ENCODE data around the gene MCC.

The MCC gene

GRCh38 chr5:113195771-113196170, 292.5 kb downstream of the MCC start:
- H3K27ac ChIP-seq (ENCODE audit: extremely low read depth, low read depth, low read length): no peak overlapping the region
- POLR2A ChIA-PET: no interaction called here

GRCh38 chr5:113195251-113195650, 293.0 kb downstream of the MCC start:
- Histone ChIP-seq H3K27ac (ENCODE audit: extremely low read depth, low read depth, low read length) (no peak overlapping the region), H3K4me3 (ENCODE audit: low read depth, low read length) (no peak overlapping the region), H3K9me3 (ENCODE audit: control insufficient read depth, insufficient read depth, low read depth, low read length) (no peaks in the 10 kb centered on the region), H3K36me3 (ENCODE audit: control insufficient read depth in 2 of 2, insufficient read depth in 1 of 2, low read length in 2 of 2) (peaks cover 0 to 10% of the 10 kb centered on the region in 2 experiments; a peak in 1 of 3 replicates), H3K4me1 (ENCODE audit: control insufficient read depth, insufficient read depth, low read length) (peaks cover 19% of the 10 kb centered on the region)
- ChIA-PET CTCF (no interaction called here), POLR2A (no interaction called here)
- TF ChIP-seq ZNF530 (tag by site-specific recombination; IDR thresholded peaks at IDR 0.05; ENCODE audit: low read depth) (no peak), ZNF366 (tag by site-specific recombination; conservative IDR thresholded peaks at IDR 0.05) (no peak), ZNF398 (tag by site-specific recombination; IDR thresholded peaks at IDR 0.05) (no peak), GLIS1 (tag by site-specific recombination; IDR thresholded peaks at IDR 0.05) (no peak), ZNF560 (tag by site-specific recombination; IDR thresholded peaks at IDR 0.05; ENCODE audit: borderline replicate concordance) (no peak), ZNF335 (tag by site-specific recombination; conservative IDR thresholded peaks at IDR 0.05) (no peak), ZNF660 (tag by site-specific recombination; IDR thresholded peaks at IDR 0.05) (no peak), SP7 (tag by site-specific recombination; IDR thresholded peaks at IDR 0.05) (no peak), ZNF555 (tag by site-specific recombination; conservative IDR thresholded peaks at IDR 0.05) (no peak), GFI1B (tag by site-specific recombination; IDR thresholded peaks at IDR 0.05) (no peak), ZNF449 (tag by site-specific recombination; IDR thresholded peaks at IDR 0.05) (no peak), ZNF221 (tag by site-specific recombination; IDR thresholded peaks at IDR 0.05; ENCODE audit: borderline replicate concordance) (no peak), ZSCAN4 (tag by site-specific recombination; IDR thresholded peaks at IDR 0.05) (no peak), ZNF311 (tag by site-specific recombination; IDR thresholded peaks at IDR 0.05; ENCODE audit: borderline replicate concordance) (no peak), ZNF623 (tag by site-specific recombination; IDR thresholded peaks at IDR 0.05) (no peak), ZNF433 (tag by site-specific recombination; IDR thresholded peaks at IDR 0.05; ENCODE audit: low read depth) (no peak), ZIC2 (tag by site-specific recombination; IDR thresholded peaks at IDR 0.05) (no peak), ZNF792 (tag by site-specific recombination; IDR thresholded peaks at IDR 0.05) (no peak)

More at GRCh38 chr5:113195771-113196170, 292.5 kb downstream of the MCC start:
- Histone ChIP-seq H3K4me3 (ENCODE audit: low read depth, low read length) (no peak overlapping the region), H3K4me1 (ENCODE audit: control insufficient read depth, insufficient read depth, low read length) (peaks cover 19% of the 10 kb centered on the region), H3K36me3 (ENCODE audit: control insufficient read depth in 2 of 2, insufficient read depth in 1 of 2, low read length in 2 of 2) (peaks cover 0 to 10% of the 10 kb centered on the region in 2 experiments; a peak in 1 of 3 replicates), H3K9me3 (ENCODE audit: control insufficient read depth, insufficient read depth, low read depth, low read length) (no peaks in the 10 kb centered on the region)
- CTCF ChIA-PET: interaction anchor here (0.6 kb wide), 1 partner anchor 72 kb away, joined by 3 read pairs; no protein-coding TSS in a partner anchor
- TF ChIP-seq ZNF121 (tag by site-specific recombination; IDR thresholded peaks at IDR 0.05) (no peak), SCRT2 (tag by site-specific recombination; IDR thresholded peaks at IDR 0.05) (no peak), ZNF148 (tag by site-specific recombination; IDR thresholded peaks at IDR 0.05; ENCODE audit: borderline replicate concordance) (no peak), ZNF701 (tag by site-specific recombination; IDR thresholded peaks at IDR 0.05) (no peak), OVOL3 (tag by site-specific recombination; IDR thresholded peaks at IDR 0.05) (no peak), ZNF214 (tag by site-specific recombination; IDR thresholded peaks at IDR 0.05; ENCODE audit: borderline replicate concordance) (no peak), ZNF391 (tag by site-specific recombination; IDR thresholded peaks at IDR 0.05; ENCODE audit: borderline replicate concordance, low read depth) (no peak), ZNF654 (tag by site-specific recombination; IDR thresholded peaks at IDR 0.05; ENCODE audit: low read depth) (no peak), ZNF830 (tag by site-specific recombination; IDR thresholded peaks at IDR 0.05; ENCODE audit: low read depth) (no peak), KLF17 (tag by site-specific recombination; IDR thresholded peaks at IDR 0.05) (no peak)
